ENCODE results near the gene STARD13.

STARD13 gene

DNA sequence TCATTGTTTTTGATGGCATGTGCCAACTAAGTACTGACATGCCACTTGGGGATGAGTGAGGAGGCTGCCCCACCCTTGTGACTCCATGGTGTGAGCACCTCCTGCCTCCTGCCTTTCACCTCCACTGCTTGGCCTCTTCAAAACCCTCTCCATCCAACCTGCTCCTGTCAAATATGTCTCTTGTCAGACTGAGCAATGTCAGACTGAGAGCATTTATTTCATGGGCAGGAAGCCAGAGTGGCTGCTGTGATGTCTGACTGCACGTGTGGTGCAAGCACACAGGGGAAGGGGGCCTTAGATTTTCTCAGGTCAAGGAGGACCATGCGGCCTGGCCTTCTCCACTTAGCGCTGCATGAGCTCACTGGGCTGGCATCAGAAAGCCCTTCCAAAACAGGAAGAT, 68.3 kb downstream of the STARD13 start:
- no peak for DNase-seq

DNA sequence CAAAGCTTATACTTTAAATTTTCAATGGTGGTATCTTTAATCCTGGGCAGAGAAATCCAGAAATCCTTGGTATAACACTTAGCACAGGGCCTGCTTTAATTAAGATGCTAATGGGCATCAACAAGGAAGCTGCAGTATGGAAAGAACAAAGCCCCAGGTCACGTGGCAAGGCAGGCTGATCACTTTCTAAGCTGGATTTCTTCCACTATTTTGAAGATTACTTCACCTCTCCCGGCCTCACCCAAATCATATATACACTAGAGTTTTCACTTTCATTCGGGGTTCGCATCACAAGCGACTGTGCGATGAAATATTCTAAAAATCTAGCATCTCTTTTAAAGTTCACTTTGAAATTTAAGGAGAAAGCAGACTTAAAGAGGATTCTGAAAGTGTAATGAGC, 71.8 kb downstream of the STARD13 start:
- DNase-seq = no peak

DNA sequence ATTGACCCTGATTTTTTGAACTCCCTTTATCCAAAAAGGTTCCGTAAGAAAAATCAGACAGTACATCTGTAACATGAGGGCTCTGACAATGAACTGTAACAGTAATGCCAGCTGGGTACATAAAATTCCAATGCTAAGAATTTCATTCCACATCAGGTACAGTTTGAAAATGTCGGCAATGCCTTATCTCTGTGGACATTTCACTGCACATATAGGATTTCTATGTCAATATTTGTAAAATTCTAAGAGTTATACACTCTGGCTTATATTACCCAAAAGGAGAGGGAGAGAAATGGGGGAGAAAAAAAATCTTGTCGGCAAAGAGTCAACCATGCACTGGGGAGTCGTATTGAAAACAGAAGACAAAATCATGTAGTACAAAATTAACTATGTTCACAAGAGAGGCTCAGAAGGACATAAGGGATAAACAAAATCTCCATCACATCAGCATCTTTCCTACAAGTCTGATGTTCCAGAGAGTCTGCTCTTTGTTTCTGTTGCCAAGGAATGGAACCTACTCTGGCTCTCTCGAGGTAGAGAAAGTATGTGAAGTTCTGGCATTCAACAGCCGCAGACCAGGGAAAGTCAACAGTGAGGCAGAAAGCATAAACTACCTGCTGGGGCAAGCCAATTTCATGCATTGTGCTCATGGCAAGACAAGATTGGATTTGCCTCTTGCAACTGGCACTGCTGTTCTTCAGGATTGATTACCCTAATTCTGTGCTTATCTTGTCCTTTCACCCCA, 72.4 kb downstream of the STARD13 start:
- DNase-seq = no peak

DNA sequence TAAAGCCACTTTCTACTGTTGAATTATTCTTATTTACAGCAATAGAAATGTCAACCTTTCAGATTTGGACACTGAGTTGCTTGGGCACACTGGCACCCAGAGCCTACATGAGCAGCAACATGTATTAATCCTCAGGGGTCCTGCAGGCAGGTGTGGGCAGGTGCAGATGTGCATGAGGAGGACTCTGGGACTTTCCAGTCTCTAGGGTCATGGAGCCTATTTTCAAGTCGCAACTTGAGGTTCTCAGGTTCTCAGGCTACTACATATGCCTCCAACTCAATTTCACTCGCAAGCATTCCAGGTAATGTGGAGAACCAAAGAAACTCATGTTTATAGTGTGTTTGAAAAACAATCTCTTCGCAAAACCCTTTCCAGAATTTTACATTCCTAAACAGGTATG, 73.2 kb downstream of the STARD13 start:
- no peak for DNase-seq

DNA sequence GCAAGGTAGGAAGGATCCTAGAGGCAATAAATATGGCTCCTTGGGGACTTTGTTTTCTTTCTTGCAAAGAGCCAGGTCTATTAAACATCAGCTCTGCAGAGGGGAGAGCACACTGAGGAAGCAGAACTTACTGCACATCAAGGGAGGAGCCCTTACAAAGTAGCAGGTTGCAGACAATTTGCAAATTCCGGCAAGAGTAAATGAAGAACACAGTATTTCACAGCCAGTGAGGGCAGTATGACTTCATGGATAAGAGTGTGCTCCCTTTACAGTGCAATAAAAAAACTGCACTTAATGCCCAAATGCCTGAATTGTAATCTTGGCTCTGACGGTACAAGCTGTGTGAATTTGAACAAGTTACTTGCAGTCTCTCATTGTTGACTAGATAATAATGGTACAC, 75.5 kb downstream of the STARD13 start:
- DNase-seq = no peak

DNA sequence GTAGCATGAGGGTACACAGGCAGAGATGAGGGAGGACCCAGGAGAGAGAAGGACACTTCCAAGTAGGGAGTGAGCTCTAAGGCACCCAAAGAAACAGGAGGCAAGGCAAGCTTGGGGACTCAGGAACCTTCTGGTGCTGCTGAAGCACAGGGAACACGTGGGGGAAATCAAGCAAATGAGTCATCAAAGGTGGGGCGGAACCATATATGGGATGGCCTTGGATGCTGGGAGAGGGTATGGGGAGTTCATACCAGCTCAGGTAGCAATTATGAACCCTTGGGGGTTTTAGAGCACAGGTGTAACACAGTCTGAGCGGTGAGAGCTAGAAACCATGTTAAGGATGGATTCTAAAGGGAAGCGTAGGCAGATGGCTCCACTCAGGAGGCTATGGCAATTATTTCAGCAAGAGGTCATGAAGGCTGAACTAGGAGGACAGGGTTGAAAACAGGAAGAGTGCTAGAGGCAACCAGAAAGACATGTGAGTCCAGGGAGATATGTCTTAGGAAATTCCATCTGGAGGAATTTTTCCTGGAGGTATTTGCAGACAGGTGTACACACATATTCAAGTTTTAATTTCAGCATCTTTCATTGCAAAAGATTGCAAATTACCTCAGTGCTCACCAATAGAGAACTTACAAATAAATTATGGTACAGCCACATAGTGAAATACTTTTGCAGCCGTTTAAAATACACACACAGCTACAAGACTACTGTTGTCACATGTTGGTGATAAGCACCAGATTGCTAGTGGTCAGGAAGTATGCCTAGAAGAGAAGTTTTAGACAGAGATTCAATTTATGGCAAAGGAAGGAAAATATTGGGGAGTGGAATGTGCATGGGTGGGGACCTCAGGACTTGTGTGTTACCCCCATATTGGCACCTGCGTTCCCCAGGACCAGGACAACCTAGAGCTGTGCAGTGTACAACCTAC, 77.0 kb downstream of the STARD13 start:
- no peak for DNase-seq

DNA sequence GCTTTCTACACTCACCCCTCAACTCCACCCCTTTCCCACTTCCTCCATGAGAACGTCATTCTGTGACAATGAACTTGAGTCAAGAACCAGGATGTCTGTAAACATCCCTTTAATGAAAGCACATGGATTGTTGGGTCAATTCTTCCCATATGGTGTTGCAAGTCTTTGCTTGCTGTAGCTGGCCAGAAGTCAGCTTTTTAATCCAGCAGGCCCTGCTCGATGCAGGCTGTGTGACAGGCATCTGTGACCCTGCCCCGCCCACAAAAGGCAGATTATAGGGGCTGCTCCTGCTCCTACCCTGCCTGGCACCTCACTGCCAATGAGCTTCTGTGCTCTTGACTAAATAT, 78.0 kb downstream of the STARD13 start:
- DNase-seq = no peak

DNA sequence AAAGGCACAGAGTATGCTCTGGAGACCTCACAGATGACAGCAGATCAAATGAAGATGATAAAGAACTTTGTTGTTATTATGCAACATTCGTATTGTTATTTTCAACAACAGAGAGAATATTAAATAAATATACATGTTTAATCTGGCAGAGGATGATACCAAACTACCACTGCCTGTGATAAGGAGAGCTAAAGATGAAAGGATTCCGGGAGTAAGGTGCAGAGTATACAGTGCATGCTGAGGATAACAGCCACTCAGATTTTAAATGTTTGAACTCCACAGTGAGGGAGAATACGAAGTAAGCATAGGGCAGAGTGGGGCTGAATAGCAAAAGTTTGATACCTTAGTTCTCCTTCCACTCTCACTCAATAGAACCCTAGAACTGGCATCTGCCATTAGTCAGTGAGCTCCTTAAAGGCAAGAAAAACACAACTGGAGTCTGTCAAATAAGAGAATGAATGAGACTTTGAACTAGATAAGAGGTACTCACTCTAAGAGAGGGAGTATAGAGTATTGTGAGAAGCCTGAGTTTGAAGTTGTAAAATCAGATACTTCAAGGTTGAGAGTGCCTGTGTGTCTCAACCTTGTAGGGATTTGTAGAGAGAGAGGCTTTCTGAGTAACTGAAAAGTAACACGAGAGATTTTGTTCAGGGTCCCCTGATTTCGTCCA, 78.5 kb downstream of the STARD13 start:
- no peak for DNase-seq

DNA sequence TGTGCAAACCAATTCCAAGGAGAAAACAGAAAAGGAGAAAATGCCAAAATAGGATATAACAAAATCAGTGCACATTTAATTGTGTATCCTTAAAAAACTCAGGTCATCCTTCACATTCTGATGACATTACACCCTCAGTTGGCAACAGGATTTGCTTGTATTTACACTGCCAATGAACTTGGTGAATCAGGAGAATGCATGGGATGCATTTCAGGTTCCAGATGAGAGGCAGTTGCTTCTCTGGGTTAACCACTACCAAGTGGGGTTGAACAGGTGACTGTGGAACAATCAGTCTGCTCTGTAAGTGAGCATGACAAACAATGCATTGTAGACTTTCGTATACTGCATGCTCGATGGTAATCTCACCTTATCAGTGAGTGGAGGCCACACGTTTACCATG, 79.1 kb downstream of the STARD13 start:
- DNase-seq = no peak

DNA sequence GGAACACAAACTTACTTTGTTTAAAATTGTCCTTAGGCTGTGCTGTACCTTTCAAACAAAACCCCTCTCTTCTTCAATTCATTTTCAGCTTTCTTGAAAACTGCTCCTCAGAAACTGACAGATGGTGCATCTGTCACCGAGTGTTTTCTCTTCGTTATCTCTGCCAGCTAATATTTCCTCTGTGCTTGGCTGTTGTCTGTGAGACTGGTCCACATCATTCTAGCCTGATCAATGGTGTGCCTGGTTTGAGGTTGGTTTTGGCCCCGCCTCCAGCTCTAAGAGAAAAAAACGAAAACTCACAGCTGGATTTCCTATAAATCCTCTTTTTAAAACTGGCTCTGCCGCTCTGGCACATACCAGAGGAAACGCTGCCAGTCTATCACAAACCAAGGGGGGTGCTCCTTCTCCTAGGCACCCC, 79.7 kb downstream of the STARD13 start:
- DNase-seq = no peak

DNA sequence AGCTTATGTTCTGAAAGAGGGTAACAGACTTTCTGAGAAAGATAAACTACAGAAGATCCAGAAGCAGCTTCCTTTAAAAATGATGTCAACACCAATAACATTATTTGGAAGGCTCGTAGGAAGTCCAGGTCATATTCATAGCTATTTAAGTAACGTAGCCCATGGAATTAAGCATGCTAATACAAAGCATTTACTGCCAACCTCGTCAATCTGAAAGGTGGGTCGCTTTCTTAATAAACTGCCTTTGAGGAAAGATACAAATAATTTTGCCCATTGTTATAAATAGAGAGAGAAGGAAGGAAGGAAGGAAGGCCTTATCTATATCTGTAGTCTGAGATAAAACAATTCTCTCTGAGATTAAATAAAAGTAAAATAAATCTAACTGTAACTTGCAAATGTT, 80.3 kb downstream of the STARD13 start:
- no peak for DNase-seq

DNA sequence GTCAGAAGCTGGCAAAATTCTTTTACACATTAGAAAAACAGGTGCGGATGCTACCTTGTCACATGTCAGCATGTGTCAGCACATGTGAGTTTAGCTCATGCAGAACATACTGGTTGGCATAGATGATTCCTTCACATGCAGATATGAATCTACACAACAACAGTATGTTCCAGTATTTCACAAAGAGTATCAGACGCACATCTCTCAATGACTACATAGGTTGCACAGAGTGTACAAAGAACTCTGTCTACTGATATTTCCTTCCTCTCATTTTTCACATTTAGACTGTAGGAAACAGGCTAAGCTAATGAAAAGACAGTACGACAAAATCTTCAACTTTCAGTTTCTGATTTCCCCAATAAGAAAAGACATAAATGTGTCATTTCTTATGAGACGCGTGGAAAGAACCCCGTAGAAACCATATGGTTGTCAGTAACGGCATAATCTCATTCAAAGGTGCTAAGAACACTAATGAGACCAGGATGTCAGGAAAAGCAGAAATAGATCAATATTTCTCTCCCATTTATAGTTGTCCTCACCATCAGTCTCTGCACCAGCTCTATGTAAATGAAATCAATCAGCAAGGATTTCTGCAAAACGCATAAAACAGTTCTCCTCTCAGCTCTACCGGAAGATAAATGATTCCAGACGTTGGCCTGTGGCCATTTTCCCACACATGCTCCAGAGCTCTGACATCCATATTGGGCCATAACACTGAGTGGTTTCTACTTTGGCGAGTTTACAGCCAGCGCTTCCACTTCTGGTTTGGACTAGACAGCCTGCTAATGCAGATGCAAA, 81.2 kb downstream of the STARD13 start:
- no peak for DNase-seq

DNA sequence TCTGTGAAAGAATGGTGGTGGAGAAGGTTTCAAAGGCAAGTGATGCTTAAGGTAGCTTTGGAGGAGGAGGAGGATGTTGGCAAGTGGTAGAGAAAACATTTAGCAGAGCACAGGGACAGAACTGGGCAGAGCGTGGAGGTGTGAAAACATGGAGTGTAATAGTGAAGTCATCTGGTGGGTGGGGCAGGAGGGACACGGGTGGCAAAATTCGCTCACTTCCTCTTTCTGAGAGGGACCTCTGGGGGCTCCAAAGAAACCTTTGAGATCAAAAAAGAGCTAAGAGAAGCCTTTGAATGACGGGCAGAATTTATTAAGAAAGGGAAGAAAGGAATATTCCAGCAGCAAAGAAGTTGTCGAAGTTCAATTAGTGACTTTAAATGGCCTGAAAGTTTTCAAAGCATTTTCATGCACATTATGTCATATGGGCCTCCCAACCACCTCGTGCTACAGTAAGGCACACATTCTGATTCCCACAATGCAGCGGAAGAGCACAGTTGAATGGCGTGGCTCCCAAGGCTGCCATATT, 82.8 kb downstream of the STARD13 start:
- no peak for DNase-seq

DNA sequence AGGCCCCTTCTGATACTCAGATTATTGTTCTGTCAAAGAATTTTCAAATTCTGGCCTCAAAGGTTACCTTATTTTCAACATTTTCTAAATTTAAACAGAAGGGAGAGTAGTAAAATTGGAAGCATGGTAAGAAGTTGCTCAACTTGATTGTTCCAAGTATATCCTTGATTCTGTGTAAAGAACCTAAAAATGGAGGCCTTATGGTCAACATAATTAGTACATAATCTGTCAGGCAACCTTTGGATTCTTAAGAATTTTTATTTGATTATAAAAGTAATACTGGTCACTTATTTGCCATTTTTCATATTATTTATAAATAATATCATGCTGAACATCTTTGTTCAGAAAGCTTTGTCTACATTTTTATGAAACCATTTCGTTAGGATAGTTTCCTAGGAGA, 83.9 kb downstream of the STARD13 start:
- no peak for DNase-seq

DNA sequence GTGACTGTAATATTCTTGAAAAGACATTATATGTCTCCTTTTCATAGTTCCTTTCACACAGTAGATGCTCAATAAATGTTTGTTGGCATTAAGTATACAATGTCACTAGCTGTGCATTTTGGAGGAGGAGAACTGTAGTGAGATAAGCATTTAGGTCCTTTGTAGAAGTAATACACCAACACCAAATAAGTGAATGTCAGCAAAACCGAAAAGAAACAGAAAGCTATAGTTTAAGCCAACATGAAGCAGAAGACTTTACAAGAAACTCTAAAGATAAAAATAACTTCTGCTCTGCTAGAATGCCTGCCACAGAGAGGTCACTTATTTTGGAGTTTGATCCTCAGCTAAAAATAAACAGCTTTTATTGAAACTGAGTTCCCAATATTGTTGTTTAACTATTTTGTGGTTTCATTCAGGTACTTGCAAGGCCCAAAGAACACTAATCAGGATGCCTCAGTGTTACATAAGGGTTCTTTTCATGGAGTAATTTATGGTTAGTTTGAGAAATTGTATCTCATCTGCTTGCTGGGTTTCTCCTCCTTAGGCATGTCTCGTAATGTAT, 86.2 kb downstream of the STARD13 start:
- no peak for DNase-seq

DNA sequence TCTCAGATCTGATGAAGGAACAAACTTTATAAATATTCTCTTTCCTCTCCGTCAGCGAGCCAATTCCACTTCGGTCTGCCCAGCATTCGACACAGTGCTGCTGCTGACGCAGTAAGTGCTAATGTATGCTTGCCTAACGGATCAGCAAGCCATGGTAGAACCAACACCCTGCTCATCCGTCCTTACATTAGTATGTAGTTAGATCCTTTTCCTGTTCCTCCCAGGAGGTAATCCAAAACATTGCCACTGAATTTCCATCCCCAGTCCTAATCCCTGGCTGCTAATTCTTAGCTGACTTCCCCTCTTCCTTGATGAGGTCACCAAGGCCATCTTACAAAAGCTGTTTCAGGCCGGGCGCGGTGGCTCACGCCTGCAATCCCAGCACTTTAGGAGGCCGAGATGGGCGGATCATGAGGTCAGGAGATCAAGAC, 88.0 kb downstream of the STARD13 start:
- no peak for DNase-seq

DNA sequence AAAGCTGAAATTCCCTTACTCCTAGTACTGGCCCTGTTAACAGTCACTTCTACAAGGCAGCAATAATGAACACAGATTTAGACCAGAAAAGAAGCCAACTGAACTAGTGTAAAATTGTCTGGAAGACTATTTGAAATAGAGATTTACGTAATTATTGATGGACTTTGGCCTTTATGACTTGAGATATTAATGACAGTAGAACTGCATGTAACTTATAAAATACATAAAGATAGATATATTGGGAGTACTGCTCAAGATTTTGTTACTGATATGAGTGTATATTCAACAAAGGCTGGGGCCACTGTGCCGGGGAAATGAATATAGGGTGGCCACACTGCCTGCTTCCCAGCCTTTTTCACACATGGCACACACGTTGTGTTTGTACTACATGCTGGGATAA, 88.8 kb downstream of the STARD13 start:
- DNase-seq = no peak

DNA sequence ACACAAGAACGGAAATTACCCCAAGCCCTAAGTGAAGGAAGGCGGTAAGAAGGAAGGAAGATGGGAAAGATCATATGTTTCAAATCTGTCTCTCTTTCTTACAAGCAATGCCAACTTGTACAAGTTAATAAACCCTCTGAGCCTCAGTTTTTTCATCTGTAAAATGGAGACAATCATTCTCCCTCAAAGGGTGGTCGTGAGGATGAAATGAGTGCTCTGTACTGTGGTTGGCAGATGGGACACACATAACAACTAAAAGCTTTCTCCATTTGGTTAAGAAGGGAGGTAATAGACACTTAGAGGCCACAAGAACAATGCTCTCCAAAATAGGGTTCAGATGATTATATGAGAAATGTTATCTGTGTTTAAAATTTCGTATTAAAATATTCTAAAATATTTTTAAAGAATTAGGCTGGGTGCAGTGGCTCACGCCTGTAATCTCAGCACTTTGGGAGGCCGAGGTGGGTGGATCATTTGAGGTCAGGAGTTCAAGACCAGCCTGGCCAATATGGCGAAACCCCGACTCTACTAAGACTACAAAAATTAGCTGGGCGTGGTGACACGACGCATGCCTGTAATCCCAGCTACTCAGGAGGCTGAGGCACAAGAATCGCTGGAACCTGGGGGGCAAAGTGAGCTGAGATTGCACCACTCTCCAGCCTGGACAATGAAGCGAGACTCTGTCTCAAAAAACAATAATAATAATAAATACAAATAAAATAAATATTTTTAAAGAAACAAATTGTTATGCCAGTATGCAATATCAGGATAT, 89.7 kb downstream of the STARD13 start:
- DNase-seq = no peak

DNA sequence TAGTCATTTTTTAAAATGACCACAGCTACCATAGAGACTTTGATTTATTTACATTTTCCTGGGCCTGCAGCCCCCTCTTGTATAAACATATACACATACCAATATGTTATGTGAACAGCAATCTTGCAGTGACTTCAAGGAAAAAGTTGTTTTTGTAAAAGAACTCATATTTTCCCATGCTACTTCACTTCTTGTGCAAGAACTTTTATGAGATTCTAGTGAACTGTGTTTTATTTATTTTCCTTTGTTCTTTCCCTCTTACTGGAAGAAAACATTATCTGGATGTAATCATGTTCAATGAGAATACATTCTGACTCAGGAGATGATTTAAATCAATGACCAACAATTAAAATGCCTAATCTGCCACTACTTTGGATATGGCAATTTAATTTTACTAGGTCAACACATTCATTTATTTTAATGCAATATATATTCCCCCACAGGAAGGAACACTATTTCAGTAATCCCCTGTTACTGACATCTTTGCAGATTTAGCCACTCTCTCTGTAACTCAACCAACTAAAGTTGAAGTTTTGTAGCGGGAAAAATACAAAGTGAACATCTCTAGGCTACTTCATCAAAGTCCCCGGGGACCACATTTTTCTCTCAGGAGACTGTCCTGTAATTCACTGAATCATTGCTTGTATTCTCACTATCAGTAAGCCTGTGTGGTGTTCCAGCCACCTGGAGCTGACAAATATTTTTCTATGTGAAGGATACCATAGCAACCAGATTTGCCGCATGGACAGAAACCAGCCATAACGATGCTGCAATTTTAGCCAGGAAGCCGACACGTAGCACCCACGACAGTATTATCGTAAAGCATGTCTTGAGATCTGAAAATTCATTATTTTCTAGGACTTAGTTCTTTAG, 90.5 kb downstream of the STARD13 start:
- peak; percentile 43 to 83 for DNase-seq

DNA sequence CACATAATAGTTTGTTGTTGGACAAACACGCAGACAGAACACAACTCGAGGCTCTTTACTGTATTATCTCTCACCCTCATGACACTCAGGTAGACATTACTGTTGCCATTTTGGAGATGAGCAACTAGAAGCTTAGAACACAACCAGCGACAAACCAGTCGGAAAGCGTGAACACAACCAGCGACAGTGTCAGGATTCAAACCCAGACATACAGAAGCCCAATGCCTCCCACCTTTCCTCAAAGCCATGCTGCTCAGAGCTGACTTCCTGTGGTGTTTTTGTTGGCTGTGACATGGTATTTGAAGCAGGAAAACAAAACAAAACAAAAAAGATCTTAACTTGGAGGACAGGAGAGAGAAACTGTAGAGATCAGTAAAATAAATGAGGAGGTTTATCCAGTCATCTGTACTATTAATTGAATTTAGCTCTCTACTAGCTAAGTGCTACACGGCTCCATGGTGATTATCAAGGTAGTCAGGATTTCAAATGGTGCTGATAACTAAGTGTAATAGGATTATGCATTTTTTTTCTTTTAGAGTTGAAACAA, 92.1 kb downstream of the STARD13 start:
- no peak for DNase-seq
